Measurements from ENCODE around the gene MSMB.
"Not testable (repeated sequence)": the region's sequence is repeated elsewhere in the genome, so short reads cannot be mapped to it uniquely, and the experiment has no call there.

Gene MSMB

GRCh38 chr10:46050941-46051623, 5.0 kb upstream of the MSMB start:
- Histone ChIP-seq H3K9me2 (replicated peaks; ENCODE audit: insufficient read depth, low read length) (no peaks in the 10 kb centered on the region), H3K9me3 (ENCODE audit: insufficient read depth, low read length) (no peaks in the 10 kb centered on the region), H3K27ac (ENCODE audit: low read depth, low read length) (no peak overlapping the region), H3K36me3 (ENCODE audit: low read length) (no peaks in the 10 kb centered on the region), H4K20me1 (ENCODE audit: low read depth, low read length) (no peaks in the 10 kb centered on the region), H2AFZ (ENCODE audit: low read depth, low read length, severe bottlenecking) (no peak overlapping the region), H3K79me2 (ENCODE audit: insufficient read depth, low read length) (no peaks in the 10 kb centered on the region), H3K9ac (ENCODE audit: low read length) (no peak overlapping the region), H3K27me3 (ENCODE audit: low read length) (no peaks in the 10 kb centered on the region), H3K4me3 (ENCODE audit: insufficient read depth, low read length, poor library complexity, severe bottlenecking) (no peak overlapping the region), H3F3A (ENCODE audit: insufficient read depth) (no peaks in the 10 kb centered on the region), H3K4me2 (ENCODE audit: low read depth, low read length, poor library complexity, severe bottlenecking) (no peak overlapping the region)
- no peak for TF ChIP-seq EZH2phosphoT487 (conservative IDR thresholded peaks at IDR 0.05; ENCODE audit: low read length)
- no peak for TF ChIP-seq CTCF (IDR thresholded peaks at IDR 0.05; ENCODE audit: insufficient read depth, low read length, poor library complexity, severe bottlenecking)

DNA sequence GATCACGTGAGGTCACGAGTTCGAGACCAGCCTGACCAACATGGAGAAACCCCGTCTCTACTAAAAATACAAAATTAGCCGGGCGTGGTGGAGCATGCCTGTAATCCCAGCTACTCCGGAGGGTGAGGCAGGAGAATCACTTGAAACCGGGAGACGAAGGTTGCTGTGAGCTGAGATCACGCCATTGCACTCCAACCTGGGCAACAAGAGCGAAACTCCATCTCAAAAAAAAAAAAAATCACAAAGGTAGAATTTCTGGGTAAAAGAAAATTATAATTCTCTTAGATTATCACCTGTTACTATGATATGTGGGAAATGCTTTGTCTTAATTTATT, 3.4 kb upstream of the MSMB start:
- not testable (repeated sequence) for H3K36me3 ChIP-seq (ENCODE audit: low read length); H3K9me3 ChIP-seq (ENCODE audit: insufficient read depth, low read length); H3F3A ChIP-seq (ENCODE audit: insufficient read depth); H3K9me2 ChIP-seq (replicated peaks; ENCODE audit: insufficient read depth, low read length); H3K4me2 ChIP-seq (ENCODE audit: low read depth, low read length, poor library complexity, severe bottlenecking); H4K20me1 ChIP-seq (ENCODE audit: low read depth, low read length); H3K27me3 ChIP-seq (ENCODE audit: low read length); H3K79me2 ChIP-seq (ENCODE audit: insufficient read depth, low read length); H3K9ac ChIP-seq (ENCODE audit: low read length); H3K4me3 ChIP-seq (ENCODE audit: insufficient read depth, low read length, poor library complexity, severe bottlenecking); H3K27ac ChIP-seq (ENCODE audit: low read depth, low read length); H2AFZ ChIP-seq (ENCODE audit: low read depth, low read length, severe bottlenecking)

DNA sequence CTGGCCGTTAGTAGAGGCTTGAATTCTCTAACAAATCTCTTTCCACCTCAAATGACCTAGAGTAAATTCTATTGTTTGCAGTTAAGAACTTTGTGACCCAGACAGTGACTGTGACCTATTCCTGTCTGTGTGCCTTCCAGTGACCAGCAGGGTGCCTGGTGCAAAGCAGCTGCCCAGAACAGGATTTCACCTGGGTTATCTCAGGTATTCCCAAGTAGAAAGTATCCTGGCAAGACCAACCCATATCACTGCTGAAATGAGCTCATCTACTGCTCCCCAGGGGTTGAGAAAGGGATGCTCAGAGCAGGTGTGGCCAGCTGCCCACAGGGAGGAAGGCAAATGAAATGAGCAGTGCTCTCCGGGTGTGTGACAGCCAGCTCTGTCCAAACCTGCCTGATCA, 2.1 kb upstream of the MSMB start:
- no peak for TF ChIP-seq CTCF (IDR thresholded peaks at IDR 0.05; ENCODE audit: insufficient read depth, low read length, poor library complexity, severe bottlenecking)
- TF ChIP-seq EZH2phosphoT487 (conservative IDR thresholded peaks at IDR 0.05; ENCODE audit: low read length), result no peak
- no peak overlapping the region for H3K4me2 ChIP-seq (ENCODE audit: low read depth, low read length, poor library complexity, severe bottlenecking)

GRCh38 chr10:46042527-46042926, 3.5 kb downstream of the MSMB start:
- no peaks in the 10 kb centered on the region for H3K9me2 ChIP-seq (replicated peaks; ENCODE audit: insufficient read depth, low read length)
- H3K27ac ChIP-seq (ENCODE audit: low read depth, low read length), result no peak overlapping the region
- no peaks in the 10 kb centered on the region for H4K20me1 ChIP-seq (ENCODE audit: low read depth, low read length)
- no peaks in the 10 kb centered on the region for H3K27me3 ChIP-seq (ENCODE audit: low read length)
- no peaks in the 10 kb centered on the region for H3K9me3 ChIP-seq (ENCODE audit: insufficient read depth, low read length)
- TF ChIP-seq EZH2phosphoT487 (conservative IDR thresholded peaks at IDR 0.05; ENCODE audit: low read length) (no peak), CTCF (IDR thresholded peaks at IDR 0.05; ENCODE audit: insufficient read depth, low read length, poor library complexity, severe bottlenecking) (no peak)
- no peaks in the 10 kb centered on the region for H3K36me3 ChIP-seq (ENCODE audit: low read length)
- no peak overlapping the region for H3K4me2 ChIP-seq (ENCODE audit: low read depth, low read length, poor library complexity, severe bottlenecking)
- no peak overlapping the region for H3K4me3 ChIP-seq (ENCODE audit: insufficient read depth, low read length, poor library complexity, severe bottlenecking)
- no peaks in the 10 kb centered on the region for H3F3A ChIP-seq (ENCODE audit: insufficient read depth)
- no peaks in the 10 kb centered on the region for H3K79me2 ChIP-seq (ENCODE audit: insufficient read depth, low read length)
- H2AFZ ChIP-seq (ENCODE audit: low read depth, low read length, severe bottlenecking), result no peak overlapping the region
- H3K9ac ChIP-seq (ENCODE audit: low read length), result no peak overlapping the region

More for the DNA sequence above, 2.1 kb upstream of the MSMB start:
- no peaks in the 10 kb centered on the region for H3K9me2 ChIP-seq (replicated peaks; ENCODE audit: insufficient read depth, low read length)
- H3K9me3 ChIP-seq (ENCODE audit: insufficient read depth, low read length), result no peaks in the 10 kb centered on the region
- H3K27me3 ChIP-seq (ENCODE audit: low read length), result no peaks in the 10 kb centered on the region
- H3K9ac ChIP-seq (ENCODE audit: low read length), result no peak overlapping the region
- H3F3A ChIP-seq (ENCODE audit: insufficient read depth), result no peaks in the 10 kb centered on the region
- H3K79me2 ChIP-seq (ENCODE audit: insufficient read depth, low read length), result no peaks in the 10 kb centered on the region
- H3K27ac ChIP-seq (ENCODE audit: low read depth, low read length), result no peak overlapping the region
- no peak overlapping the region for H3K4me3 ChIP-seq (ENCODE audit: insufficient read depth, low read length, poor library complexity, severe bottlenecking)
- H3K36me3 ChIP-seq (ENCODE audit: low read length), result no peaks in the 10 kb centered on the region
- no peak overlapping the region for H2AFZ ChIP-seq (ENCODE audit: low read depth, low read length, severe bottlenecking)
- no peaks in the 10 kb centered on the region for H4K20me1 ChIP-seq (ENCODE audit: low read depth, low read length)

Data from SU-DHL-6 (cell line).